Fibroblast of lung (primary cell): ENCODE measurements around the gene TLE5. TPM values are rescaled to one million over a fixed set of nuclear protein-coding genes. Genes with fewer than 3 reads are reported as not detected.

ENCODE experiments used
- DNase-seq, 2 donors: peaks; one replicate each; pipeline versions ENCODE4 v3.0.0 to v3.0.0-alpha.2; 2010; ENCODE audit warnings: low read depth in 2 of 2
- H2AFZ ChIP-seq: 2 replicates; pipeline ENCODE4 v1.5.1; 2012; ENCODE audit warnings: low read length, control low read depth, inconsistent platforms
- H3K27ac ChIP-seq: 2 replicates; pipeline ENCODE4 v1.5.1; 2011; ENCODE audit warnings: low read length, control low read depth; ENCODE audit not compliant: insufficient read depth
- H3K27me3 ChIP-seq: 2 replicates; pipeline ENCODE4 v1.5.1; 2011; ENCODE audit warnings: mild to moderate bottlenecking, low read length; ENCODE audit not compliant: control insufficient read depth, insufficient read depth
- H3K36me3 ChIP-seq: 2 replicates; pipeline ENCODE4 v1.5.1; 2011; ENCODE audit warnings: low read length; ENCODE audit not compliant: control insufficient read depth, insufficient read depth
- H3K4me1 ChIP-seq: 2 replicates; pipeline ENCODE4 v1.5.1; 2011; ENCODE audit warnings: low read length; ENCODE audit not compliant: control insufficient read depth, insufficient read depth; ENCODE audit errors: extremely low read depth
- H3K4me2 ChIP-seq: 2 replicates; pipeline ENCODE4 v1.5.1; 2011; ENCODE audit warnings: low read length, control low read depth; ENCODE audit not compliant: insufficient read depth; ENCODE audit errors: extremely low read depth
- H3K4me3 ChIP-seq, 4 experiments: fragments of 200-600 bp in 1 of 4; sonication (generic) in 1 of 4; replicated peaks in 1 of 4; 2 replicates each; pipeline ENCODE4 v1.5.1; 2011 to 2016; ENCODE audit warnings: low read length in 4 of 4, low read depth in 3 of 4, mild to moderate bottlenecking in 3 of 4, control low read depth in 2 of 4, inconsistent platforms in 1 of 4, mixed read lengths in 1 of 4; ENCODE audit not compliant: insufficient read depth in 1 of 4; ENCODE audit errors: control extremely low read depth in 1 of 4
- H3K79me2 ChIP-seq: 2 replicates; pipeline ENCODE4 v1.5.1; 2012; ENCODE audit warnings: mild to moderate bottlenecking, low read length, inconsistent platforms; ENCODE audit not compliant: control insufficient read depth, insufficient read depth
- H3K9ac ChIP-seq: 2 replicates; pipeline ENCODE4 v1.5.1; 2011; ENCODE audit warnings: mild to moderate bottlenecking, low read length, control low read depth; ENCODE audit not compliant: insufficient read depth
- H3K9me3 ChIP-seq: 2 replicates; pipeline ENCODE4 v1.5.1; 2012; ENCODE audit warnings: low read depth, low read length; ENCODE audit not compliant: control insufficient read depth, insufficient read depth
- H4K20me1 ChIP-seq: 2 replicates; pipeline ENCODE4 v1.5.1; 2011; ENCODE audit warnings: low read length; ENCODE audit not compliant: control insufficient read depth, insufficient read depth; ENCODE audit errors: extremely low read depth
- CTCF ChIP-seq, 2 donors: IDR thresholded peaks in 1 of 2; conservative IDR thresholded peaks in 1 of 2; 1 replicate in 1 of 2; 2 replicates in 1 of 2; pipeline ENCODE4 v1.5.1; 2011 to 2012; ENCODE audit warnings: low read length in 2 of 2, control low read depth in 1 of 2, inconsistent platforms in 1 of 2, low read depth in 1 of 2, mild to moderate bottlenecking in 1 of 2
- EZH2 ChIP-seq: IDR thresholded peaks from 2 replicates; pipeline ENCODE4 v1.5.1; 2012; ENCODE audit warnings: low read length, control low read depth, mild to moderate bottlenecking; ENCODE audit errors: missing control alignments
- polyA plus RNA-seq, 2 donors: library from polyadenylated mRNA; depleted of rRNA in 1 of 2; stranded (reverse) in 1 of 2; unstranded in 1 of 2; fragments of >200 nt; gene quantifications; 2 replicates each; pipeline ENCODE4 v1.2.1, GENCODE V29; 2011 to 2012; ENCODE audit warnings: missing spikeins in 1 of 2
- total RNA-seq: library from RNA; depleted of rRNA; stranded (reverse); fragments of >200 nt; gene quantifications from 2 replicates; pipeline ENCODE4 v1.2.1, GENCODE V29; 2014

Gene TLE5
- total and polyA plus RNA-seq, 2 donors (not counting 1 experiment from before 2014, with no cell fraction given), result 173 to 319 TPM

- Histone ChIP-seq H2AFZ (no peak overlapping the region), H3K79me2 (peaks cover 80% of the 10 kb centered on the region), H4K20me1 (no peaks in the 10 kb centered on the region), H3K9ac (no peak overlapping the region), H3K27ac (no peak overlapping the region), H3K9me3 (no peaks in the 10 kb centered on the region), H3K4me2 (peak overlapping the region; percentile 95), H3K27me3 (no peaks in the 10 kb centered on the region), H3K4me3 (peak overlapping the region in 2 of 4 experiments; percentile 9 to 91), H3K4me1 (peaks cover 15% of the 10 kb centered on the region), H3K36me3 (no peaks in the 10 kb centered on the region)
- no peak for DNase-seq
- TF ChIP-seq CTCF (conservative IDR thresholded peaks at IDR 0.05 in 1 of 2, IDR thresholded peaks at IDR 0.05 in 1 of 2; ENCODE audit: low read depth in 1 of 2, low read length in 2 of 2) (no peak), EZH2 (no peak)
These were observed 35.2 kb upstream of the TLE5 start for GRCh38 chr19:3097442-3097871.

- no peak overlapping the region for H3K27ac ChIP-seq
- no peaks in the 10 kb centered on the region for H3K27me3 ChIP-seq
- H3K9me3 ChIP-seq, result no peaks in the 10 kb centered on the region
- peaks cover 15% of the 10 kb centered on the region for H3K4me1 ChIP-seq
- no peak for DNase-seq
- no peak overlapping the region for H3K9ac ChIP-seq
- H3K4me2 ChIP-seq, result peak overlapping the region; percentile 95
- no peaks in the 10 kb centered on the region for H4K20me1 ChIP-seq
- H3K79me2 ChIP-seq, result peaks cover 75% of the 10 kb centered on the region
- no peak overlapping the region for H2AFZ ChIP-seq
- TF ChIP-seq EZH2 (no peak), CTCF (conservative IDR thresholded peaks at IDR 0.05 in 1 of 2, IDR thresholded peaks at IDR 0.05 in 1 of 2; ENCODE audit: low read depth in 1 of 2, low read length in 2 of 2) (no peak)
- no peaks in the 10 kb centered on the region for H3K36me3 ChIP-seq
- H3K4me3 ChIP-seq, result peak overlapping the region in 3 of 4 experiments; percentile 6 to 91 (median 21)
These were observed 34.6 kb upstream of the TLE5 start for GRCh38 chr19:3096902-3097326.

- H3K27ac ChIP-seq, result no peak overlapping the region
- H4K20me1 ChIP-seq, result no peaks in the 10 kb centered on the region
- H3K27me3 ChIP-seq, result no peaks in the 10 kb centered on the region
- H2AFZ ChIP-seq, result no peak overlapping the region
- DNase-seq, result no peak
- H3K36me3 ChIP-seq, result no peaks in the 10 kb centered on the region
- H3K9me3 ChIP-seq, result no peaks in the 10 kb centered on the region
- peaks cover 15% of the 10 kb centered on the region for H3K4me1 ChIP-seq
- TF ChIP-seq CTCF (conservative IDR thresholded peaks at IDR 0.05 in 1 of 2, IDR thresholded peaks at IDR 0.05 in 1 of 2; ENCODE audit: low read depth in 1 of 2, low read length in 2 of 2) (no peak), EZH2 (no peak)
- H3K9ac ChIP-seq, result no peak overlapping the region
- H3K4me2 ChIP-seq, result peak overlapping the region; percentile 88
- H3K4me3 ChIP-seq, result peak overlapping the region; percentile 72 to 91 (median 89)
- peaks cover 69% of the 10 kb centered on the region for H3K79me2 ChIP-seq
These were observed 34.1 kb upstream of the TLE5 start for GRCh38 chr19:3096267-3096901.
